ENCODE measurements around the gene ZNF205.
A peak's percentile ranks its signal among the peaks of the same experiment; 100 is the strongest.
"Not testable (repeated sequence)": the region's sequence is repeated elsewhere in the genome, so short reads cannot be mapped to it uniquely, and the experiment has no call there.

Gene ZNF205

GRCh38 chr16:3158510-3159314 is 46.3 kb downstream of the ZNF205 start:
- H3K4me3 ChIP-seq (ENCODE audit: low read depth, low read length), result peak overlapping the region; percentile 61
- no peak for DNase-seq (ENCODE audit: low read depth)

DNA sequence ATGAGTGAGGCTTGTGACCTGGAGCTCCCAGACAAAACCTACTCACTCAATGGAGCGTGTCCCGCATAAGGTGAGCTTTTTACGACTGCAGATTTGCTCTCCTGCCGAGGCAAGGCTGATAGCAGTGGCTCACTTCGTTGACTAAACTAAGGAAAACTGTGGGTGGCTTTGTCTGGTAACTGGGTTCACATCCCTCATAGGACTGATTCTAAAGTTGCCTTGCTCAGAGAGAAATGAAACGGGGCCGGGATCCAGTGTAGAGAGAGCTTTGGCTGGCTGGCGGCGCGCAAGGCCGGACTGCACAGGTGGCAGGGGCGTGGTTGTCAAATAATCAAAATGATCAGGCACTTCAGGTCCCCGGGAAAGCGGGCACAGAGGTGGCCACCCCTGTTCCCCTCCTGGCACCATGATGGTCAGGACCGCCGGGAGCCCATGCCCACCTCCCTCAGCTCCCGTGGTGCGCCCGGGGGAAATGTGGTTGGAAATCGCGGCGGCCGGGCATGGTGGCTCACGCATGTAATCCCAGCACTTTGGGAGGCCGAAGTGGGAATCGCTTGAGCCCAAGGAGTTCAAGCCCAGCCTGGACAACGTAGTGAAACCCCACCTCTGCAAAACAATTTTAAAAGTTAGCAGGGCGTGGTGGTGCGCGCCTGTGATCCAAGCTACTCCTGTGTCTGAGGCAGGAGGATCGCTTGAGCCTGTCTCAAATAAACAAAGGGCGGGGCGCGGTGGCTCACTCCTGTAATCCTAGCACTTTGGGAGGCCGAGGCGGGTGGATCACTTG is 49.0 kb downstream of the ZNF205 start:
- DNase-seq (ENCODE audit: low read depth), result no peak
- H3K4me3 ChIP-seq (ENCODE audit: low read depth, low read length), result no peak overlapping the region

DNA sequence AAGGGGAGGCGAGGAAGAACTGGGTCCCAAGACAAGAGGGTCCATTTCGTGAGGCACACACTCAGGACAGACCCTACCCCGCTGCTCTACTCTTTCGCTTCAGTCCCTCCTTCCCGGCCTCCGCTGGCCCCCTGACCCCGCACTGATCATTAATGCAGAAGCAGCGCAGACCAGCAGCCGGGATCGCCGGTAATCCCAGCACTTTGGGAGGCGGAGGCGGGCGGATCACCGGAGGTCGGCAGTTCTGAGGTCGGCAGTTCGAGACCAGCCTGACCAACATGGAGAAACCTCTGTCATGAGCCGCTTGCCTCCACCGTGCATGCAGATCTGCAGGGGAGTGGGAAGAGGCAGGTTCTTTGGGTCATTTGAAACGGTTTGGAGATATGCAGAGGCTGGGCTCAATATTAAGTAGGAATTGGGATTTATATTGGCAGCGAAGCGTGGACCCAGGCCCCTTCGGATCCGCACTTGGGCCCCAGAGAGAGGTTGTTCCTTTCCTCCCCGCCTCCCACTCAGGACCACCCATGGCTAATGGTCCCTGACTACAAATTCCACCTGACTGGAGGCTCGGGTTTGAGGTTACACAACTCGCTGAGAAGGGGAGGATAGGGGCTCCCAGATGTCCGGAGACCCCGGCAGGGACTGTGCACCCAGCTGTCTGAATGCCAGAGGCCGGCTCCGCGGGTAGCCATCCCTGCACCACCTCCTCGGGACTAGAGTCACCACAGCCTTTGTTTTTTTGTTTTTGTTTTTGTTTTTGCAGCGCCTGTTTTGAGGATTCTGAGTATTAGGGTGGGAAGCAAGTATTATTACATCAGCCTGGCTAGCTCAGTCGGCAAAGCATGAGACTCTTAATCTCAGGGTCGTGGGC is 52.0 kb downstream of the ZNF205 start:
- no peak overlapping the region for H3K4me3 ChIP-seq (ENCODE audit: low read depth, low read length)
- DNase-seq (ENCODE audit: low read depth), result no peak

- no peak for DNase-seq (ENCODE audit: low read depth)
- no peak overlapping the region for H3K4me3 ChIP-seq (ENCODE audit: low read depth, low read length)
These were observed 52.9 kb downstream of the ZNF205 start for GRCh38 chr16:3165111-3165822.

DNA sequence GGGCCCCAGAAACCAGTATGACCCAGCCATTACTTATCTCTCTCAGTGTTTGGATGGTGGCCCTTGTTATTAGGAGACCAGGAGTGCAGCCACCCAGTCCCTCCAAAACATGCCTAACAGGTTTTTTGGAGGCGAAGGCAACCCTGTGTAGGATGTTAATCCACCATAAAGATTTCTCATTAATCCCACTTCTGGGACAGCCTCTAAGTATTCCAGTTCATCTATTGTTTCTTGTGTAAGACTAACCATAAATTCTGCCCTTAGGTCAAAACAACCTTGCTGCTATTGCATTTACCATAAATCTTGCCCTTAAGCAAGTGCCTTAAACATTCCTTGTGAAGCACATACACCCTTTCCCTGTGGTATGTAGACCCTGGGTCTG is 54.1 kb downstream of the ZNF205 start:
- no peak overlapping the region for H3K4me3 ChIP-seq (ENCODE audit: low read depth, low read length)
- DNase-seq (ENCODE audit: low read depth), result no peak

DNA sequence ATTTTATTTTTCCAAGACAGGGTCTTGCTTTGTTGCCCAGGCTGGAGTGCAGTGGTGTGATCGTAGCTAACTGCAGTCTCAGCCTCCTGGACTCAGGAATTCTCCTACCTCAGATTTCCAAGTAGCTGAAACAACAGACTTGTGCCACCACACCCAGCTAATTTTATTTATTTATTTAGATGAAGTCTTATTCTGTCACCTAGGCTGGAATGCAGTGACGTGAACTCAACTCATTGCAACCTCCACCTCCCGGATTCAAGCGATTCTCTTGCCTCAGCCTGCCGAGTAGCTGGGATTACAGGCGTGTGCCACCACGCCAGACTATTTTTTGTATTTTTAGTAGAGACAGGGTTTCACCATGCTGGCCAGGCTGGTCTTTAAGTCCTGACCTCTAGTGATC is 56.3 kb downstream of the ZNF205 start:
- not testable (repeated sequence) for H3K4me3 ChIP-seq (ENCODE audit: low read depth, low read length); DNase-seq (ENCODE audit: low read depth)
